ENCODE measurements around the gene LPCAT1.
"Not testable (repeated sequence)": the region's sequence is repeated elsewhere in the genome, so short reads cannot be mapped to it uniquely, and the experiment has no call there.

Gene LPCAT1

DNA sequence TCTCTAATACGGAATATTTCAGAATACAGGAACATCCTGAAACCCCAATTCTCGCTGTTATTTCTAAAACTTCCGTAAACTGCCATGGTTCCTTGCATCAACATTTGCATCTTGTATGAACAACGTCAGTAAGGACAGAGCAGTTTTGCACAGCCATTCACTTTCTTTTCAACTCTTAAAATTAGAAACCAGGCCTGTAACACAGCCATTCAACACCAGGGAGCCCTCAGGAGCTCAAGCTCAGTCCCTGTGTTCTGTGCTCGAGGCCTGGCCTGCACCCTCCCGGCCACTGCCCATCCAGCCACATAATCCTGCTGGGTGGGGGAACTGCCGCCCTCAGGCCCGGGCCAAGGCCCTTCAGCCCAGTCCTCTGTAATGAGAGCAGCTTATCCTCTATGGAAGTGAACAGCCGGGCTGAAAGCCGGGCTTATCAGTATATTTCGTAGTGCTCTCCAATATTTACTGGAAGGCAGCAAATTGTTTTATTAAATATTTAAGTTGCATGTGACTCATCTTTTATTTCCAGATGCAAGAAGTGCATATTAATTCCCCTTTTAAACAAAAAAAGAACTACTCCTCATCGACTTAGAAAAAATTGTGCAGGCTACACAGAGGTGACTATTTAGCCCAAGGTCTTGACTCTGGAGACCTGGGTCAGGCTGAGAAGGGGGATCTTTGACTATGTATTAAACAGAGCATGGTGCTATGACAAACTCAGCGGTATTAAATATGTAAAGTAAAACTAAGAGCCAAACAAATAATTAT lies 45.3 kb downstream of the LPCAT1 start:
- DNase-seq (ENCODE audit: low read depth), result no peak

DNA sequence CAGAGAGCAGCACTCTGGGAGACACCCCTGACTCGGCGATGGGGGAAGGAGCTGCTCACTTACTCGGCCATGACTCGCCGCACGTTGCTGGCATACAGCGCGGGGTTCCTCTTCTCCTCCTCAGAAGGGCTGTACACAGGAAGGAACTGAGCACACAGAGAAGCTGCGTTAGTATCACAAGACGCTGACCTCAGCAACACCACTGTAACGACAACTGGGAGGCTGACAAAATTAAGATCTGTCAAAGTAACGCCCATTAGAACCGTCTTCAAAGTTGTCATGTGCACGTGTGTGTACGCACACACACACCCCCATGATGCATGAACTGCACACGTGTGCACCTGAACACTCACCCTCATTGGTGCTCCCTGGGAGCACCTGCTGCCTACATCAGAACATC lies 46.4 kb downstream of the LPCAT1 start:
- DNase-seq (ENCODE audit: low read depth), result no peak

DNA sequence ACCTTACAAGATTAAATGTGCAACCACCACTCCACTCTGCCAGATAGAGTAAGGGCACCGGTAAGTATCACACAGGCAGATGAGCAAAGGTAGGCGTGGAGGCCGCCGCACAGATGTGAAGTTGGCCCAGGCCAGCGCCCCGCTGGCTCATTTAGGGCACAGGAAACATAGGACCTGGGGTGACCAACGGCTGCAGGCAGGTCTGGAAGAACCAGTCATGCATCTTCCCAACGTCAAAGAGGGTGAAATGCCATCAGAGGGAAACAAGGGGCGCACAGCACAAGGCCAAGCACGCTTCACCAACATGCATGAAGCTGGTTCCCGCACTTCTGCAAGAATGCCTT lies 46.8 kb downstream of the LPCAT1 start:
- DNase-seq (ENCODE audit: low read depth), result no peak

DNA sequence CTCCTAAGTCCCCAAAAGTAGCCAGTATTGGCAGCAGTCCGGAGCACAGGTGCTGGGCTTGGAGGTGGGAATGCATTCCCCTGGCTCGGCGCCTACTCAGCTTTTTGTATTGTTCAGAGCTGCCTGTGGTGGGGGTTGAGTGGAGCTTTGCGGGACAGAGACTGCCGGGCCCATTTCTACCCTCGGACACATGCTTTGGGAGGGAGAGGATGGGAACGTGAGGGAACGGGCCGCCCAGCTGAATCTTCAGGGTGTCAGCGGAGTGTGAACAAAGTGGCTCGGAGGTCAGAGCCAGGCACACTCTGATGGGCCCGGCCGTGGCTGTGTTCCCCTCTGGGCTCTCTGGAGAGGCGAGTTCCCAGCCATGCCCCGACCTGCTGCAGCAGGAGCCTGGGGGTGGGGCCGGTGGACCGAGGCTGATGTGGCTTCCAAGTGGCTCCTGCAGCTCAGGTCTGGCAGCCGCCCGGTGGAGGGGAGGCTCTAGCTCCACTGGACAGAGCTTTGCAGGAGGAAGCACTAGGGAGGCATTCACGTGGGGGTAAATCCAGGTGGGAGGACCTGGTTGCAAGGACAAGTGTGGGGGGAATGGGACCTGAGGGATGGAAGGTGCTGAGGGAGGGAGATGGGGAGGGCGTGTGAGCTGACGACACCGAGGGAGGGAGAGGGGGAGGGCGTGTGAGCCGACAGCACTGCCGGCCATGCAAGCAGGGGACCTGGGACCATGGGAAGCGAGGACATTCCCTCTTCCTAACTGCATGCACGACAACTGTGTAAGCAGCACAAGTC lies 47.4 kb downstream of the LPCAT1 start:
- DNase-seq (ENCODE audit: low read depth), result no peak

DNA sequence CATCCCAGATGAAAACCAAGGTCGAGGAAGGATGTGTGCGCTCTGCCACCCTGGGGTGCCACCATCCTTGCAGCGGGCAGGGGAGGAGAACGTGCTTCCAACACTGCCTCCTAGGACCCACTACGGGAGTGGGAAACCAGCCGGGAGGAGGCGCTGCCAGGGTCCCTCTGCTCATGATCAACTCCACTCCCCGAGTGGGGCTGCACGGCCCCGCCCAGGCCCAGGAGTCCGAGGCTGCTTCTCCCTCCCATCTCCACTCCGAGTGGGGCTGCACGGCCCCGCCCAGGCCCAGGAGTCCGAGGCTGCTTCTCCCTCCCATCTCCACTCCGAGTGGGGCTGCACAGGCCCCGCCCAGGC lies 48.2 kb downstream of the LPCAT1 start:
- not testable (repeated sequence) for DNase-seq (ENCODE audit: low read depth)

DNA sequence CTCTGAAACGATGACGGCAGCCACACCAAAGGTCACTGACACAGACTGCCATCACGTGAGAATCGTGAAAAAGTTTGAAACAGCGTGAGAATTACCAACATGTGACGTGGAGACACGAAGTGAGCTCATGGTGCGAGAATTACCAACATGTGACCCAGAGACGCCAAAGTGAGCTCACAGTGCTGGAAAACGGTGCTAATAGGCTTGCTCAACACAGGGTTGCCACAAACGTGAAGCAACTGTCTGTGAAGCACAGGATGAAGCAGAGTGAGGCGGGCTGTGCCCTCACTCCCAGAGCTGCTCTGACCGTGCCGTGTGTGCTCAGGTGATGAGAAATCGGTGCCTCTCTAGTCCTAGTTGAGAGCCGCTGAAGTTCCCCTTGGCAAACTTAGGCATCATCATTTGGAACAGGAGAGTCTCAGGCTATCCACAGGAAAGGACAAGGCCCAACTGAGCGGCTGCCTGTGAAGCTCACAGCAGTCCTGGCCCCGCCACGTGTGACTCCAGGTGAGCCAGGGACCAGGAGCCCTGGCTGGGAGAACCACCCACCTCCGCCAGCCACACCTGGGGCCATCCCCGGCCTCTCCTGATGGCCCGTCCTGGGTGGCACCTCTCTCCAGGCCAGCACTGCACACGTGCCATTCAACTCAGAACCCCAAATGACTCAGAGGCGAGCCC lies 48.8 kb downstream of the LPCAT1 start:
- no peak for DNase-seq (ENCODE audit: low read depth)

DNA sequence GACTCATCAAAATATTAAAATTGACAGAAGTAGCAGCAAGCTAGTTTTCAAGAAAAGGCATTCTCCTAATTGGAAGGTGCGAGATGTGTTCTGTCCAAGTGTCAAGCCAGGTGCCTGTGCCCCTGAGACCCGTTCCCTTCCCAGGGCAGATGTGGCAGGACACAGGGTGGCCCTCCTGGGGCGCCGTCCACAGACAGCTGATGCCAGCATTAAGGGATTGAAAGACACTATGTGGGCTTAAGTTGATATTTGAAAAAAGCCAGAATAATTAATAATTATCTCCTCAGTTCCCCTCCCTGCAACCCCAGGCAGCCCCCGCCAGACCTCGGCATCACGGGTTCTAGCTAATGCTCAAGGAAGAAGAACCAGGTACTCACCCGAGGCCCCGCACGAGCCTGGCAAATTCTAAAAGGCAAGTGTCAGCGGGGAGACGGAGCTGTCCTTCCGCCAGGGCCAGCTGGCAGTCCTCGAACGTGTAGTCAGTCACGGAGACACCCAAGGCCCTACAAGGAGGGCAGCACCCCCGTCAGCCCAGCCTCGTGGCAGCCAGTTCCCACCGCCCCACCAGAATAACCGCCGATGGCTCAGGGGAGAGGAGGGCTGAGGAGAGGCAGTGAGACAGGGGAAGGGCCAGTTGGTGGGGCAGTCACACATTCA lies 49.4 kb downstream of the LPCAT1 start:
- no peak for DNase-seq (ENCODE audit: low read depth)

DNA sequence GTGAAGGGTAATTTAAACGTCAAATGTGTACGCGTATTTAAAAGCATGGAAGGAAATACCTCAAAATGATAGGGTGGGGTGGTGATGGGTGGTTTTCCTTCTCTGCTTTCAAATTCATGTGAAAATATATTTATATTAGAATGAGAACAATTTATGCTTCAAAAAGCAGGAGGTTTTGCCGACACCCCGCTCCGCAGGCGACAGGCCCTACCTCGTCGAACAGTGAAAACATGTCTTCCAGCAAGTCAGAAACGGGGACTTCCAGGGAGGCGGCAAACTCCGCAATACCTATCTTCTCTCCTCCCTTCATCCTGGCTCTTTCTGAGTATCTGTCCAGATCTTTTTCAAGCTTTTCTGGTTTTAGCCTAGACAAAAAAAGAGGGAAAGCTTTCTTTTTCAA lies 50.0 kb downstream of the LPCAT1 start:
- DNase-seq (ENCODE audit: low read depth), result no peak

DNA sequence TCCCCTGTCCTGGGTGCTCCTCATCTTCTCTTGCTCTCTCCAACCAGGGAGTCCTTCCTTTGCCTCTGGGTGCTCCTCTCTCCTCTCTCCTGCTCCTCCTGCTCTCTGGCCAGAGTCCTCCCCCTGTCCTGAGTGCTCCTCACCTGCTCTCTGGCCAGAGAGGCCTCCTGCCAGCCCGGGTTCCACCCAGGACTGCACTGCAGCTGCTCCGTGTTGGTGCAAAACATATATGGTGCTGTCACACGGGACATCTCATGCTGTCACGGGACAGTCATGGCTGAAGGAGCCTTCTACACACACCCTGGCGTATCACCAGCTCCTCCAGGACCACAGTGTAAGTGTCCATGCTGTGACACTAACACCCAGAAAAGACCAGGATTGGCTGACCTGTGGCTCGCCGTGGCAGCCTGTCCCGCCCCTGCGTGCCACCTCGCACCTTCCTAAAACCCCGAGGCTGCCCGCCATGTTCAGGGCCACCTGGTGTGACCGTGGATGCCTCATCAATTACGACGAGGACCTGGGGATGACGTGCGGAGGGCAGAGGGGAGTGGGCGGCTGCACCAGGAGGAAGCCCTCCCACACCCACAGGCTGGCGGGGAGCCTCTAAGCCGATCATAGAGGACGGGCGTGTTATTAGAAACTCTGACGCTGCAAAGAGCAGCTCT lies 50.7 kb downstream of the LPCAT1 start:
- DNase-seq (ENCODE audit: low read depth), result no peak

DNA sequence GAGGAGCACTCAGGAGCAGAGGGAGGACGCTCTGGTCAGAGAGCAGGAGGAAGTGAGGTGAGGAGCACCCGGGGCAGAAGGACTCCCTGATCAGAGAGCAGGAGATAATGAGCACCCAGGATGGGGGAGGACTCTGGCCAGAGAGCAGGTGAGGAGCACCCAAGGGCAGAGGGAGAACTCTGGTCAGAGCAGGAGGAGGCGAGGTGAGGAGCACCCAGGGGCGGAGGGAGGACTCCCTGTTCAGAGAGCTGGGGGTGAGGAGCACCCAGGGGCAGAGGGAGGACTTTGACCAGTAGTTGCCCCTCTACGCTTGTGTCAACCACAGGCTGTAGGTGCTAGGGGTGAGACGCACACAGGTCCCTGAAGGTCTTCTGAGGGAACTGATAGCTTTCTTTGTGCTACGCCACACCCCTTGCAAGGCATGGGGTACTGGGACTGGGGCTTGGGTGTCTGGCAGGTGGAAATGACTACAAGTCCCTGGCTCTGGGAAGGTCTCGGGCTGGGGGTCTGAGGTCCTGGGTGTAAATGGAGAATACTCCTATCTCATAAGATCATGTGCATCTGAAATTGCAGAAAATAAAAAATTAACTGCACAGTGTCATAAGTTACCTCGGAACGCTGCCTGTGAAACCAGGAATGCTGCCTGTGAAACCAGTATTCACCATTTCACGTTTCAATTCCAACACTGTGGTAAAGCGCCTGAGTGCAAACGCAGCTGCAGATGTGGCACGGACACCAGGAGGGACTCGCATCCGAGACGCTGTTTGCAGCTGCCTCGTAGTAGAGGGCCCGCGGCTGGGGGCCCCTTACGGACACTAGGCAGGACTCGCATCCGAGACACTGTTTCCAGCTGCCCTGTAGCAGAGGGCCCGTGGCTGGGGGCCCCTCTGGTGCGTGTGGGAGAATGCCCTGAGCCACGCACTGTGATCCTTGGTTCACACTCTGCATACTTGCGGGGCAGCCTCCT lies 51.5 kb downstream of the LPCAT1 start:
- no peak for DNase-seq (ENCODE audit: low read depth)

DNA sequence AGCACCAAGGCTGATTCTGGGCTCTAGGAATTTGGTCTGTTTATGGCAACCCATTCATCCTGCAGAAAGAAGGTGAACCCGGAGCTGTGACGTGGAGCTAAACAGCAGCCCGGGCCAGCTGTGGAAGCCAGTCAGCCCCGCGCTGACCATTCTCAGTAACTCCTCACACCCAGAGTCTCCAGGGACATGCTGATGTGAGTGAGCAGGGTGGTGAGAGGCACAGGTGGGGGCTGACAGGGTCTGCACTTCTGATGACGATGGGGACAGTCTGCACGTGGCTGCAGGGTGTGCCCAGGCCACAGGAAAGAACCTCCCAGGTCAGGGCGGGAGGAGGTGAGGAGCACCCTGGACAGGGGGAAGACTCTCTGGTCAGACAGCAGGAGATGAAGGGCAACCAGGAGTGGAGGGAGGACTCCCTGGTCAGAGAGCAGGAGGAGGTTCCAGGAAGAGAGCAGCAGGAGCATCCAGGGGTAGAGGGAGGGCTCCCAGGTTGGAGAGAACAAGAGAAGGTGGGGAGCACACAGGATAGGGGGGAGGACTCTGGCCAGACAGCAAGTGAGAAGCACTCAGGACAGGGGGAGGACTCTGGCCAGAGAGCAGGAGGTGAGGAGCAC lies 52.4 kb downstream of the LPCAT1 start:
- DNase-seq (ENCODE audit: low read depth), result no peak

DNA sequence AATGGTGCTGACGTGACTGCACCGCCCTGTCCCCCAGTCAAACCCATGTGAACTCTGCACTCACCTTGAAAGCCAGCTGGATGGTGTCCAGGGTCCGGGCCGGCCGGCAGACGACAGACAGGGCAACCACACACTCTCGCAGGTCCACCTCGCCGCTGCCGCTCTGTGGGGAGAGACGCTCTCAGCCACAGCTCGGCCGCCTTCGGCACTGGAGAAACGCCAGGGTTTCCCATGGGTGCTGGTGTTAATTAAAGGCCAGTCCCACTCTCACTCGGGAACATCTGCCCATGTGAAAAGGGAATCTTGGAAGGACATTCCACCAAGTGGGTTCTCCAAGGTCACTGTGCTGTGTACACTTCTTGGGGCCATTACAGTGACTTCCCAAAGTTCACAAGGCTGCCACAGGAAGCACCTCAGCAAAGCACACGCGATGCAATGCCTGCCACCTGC lies 53.0 kb downstream of the LPCAT1 start:
- no peak for DNase-seq (ENCODE audit: low read depth)

DNA sequence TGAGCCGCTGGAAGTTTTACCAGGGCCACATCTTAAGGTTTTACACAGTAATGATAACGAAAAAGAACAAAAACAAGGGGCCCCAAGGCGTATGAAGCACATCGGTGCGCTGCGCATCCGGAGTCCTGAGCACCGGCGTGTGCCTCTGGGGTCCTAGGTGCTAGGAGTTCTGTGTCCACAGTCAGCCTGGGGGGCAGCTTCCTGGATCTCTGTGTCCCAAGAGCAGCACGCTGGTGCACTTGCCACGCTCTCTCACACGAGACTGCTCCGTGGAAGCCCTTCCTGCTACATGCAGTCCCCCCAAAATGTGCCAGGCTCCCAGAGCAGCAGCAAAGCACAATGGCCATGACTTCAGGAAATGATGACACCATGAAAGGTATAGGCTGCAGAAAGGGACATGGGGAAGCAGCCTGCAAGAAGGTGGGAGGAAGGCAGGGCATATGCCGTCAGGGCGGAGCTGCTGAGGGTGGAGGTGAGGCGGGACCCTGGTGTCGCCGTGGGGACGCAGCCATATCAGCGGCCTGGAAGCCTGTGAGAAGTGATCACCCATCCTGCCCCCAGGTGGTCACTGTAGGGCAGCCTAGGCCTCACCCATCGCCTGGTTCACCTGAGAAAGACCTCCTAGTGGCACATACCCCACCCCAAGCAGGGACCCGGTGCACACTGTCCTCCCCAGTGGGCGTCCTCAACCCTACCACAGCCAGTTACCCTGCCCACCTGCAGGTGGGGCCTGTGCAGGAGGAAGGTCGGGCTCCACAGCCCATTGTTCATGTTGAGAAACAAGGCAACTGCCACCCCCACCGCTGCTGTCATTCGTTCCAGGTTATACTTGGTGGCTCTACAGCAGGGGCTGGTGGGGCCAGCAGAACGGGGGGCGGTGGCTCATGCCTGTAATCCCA lies 54.9 kb downstream of the LPCAT1 start:
- no peak for DNase-seq (ENCODE audit: low read depth)

DNA sequence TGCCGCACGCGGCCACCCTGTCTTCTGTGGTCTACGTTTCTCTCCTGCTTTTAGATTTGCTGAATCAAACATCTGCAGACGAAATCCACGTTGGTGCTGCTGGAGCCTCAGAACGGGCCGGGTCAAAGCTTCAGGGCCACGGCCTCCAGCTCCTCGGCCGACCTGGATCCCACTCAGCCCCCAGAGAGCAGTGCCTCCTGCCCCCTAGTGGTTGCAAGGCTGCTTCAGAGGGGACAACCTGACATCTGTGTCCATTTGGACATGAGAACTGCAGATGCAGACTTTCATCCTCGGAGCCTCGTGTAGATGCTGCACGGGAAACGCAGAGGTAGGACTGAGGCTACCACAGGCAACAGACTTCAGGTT lies 55.5 kb downstream of the LPCAT1 start:
- peak; percentile 17 for DNase-seq (ENCODE audit: low read depth)

DNA sequence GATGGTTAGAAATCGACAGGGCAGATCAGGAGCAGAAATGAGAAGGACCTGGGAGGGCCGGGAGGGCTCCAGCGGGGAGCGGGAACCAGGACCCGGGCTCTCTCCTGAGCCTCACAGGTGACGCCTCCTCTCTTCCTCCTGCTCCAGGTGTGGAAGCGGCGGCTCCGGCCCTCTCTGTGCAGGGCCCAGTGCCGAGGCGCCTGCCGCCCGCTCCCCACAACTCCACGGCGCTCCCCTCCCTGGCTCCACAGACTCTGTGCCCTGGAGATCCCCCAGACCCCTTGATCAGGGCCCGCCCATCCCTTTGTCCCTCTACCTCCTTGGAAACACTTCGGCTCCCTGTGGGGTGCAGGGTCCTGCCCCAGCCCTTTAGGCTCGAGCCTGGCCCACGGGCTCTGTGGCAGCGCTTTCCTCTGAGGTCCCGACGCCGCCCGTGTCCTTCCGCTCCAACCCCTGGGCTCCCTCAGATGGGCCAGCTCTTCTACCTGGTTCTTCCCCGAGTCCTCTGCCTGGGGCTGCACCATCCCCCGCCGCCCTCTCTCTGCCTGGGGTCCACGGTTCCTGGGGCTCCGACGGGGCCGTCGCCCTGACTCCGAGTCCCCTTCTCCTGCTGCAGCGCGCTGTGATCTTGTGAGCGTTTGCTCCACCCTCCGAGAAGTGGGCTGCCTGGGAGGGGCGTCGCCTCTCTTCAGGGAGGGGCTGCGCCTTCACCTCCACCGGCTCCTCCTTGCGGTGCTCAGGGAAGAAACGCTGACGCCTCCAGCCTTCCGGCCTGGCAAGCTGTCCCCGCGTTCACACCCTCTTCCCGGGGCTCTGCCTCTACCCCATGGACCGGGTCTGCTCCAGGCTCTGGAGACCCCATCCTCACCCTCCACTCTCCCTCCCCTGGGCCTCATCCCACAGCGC lies 56.2 kb downstream of the LPCAT1 start:
- no peak for DNase-seq (ENCODE audit: low read depth)

DNA sequence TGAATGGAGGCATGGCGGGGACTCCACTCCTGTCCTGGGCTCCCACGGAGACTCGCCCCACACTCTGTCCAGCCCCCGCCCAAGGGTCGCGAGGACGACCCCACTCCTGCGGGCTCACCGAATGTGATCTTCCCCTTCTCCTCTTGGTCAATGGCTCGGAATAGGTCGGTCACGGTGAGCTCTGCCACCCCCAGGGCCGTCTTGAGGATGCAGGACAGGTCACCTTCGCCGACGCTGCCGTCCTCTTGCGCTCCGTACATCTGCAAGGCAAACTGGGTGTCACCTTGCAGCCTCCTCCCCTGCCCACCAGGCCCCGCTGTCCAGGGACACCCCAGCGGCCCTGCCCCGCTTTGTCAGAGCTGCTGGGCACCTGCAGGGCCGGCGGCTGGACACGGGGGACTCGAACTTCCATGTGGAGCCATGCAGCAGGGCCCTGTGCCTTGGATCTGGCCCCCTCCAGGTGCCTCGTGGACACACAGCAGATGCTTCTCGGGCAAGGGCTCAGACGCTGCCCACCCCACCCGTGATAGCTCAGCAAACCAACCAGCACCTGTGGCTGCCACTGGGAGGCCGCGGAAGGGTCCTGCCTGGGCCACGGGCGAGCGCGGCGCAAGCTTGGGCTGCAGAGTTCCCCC lies 57.0 kb downstream of the LPCAT1 start:
- DNase-seq (ENCODE audit: low read depth), result no peak

DNA sequence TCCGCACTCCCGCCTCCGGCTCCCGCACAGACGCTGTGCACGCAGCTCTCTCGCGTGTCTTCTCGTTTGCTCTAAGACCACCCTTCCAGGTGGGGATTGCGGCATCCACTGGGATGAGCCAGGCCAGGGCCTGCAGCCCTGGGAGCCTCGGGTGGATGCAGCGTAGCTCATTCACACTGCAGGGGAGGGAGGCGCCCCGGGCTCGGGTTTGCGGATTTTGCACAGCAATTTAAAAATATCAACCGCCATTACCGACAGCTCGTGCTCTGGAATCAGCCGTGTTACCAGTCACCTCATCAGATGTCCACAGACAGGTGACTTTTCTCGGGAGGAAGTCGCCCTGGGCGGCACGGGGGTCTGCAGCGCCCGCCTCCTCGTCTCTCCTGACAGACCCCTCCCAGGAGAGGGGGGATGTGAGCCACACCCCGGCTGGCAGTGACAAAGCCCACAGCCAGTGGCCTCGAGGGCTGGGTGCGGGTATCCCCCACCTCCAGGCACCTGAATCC lies 57.7 kb downstream of the LPCAT1 start:
- DNase-seq (ENCODE audit: low read depth), result no peak

DNA sequence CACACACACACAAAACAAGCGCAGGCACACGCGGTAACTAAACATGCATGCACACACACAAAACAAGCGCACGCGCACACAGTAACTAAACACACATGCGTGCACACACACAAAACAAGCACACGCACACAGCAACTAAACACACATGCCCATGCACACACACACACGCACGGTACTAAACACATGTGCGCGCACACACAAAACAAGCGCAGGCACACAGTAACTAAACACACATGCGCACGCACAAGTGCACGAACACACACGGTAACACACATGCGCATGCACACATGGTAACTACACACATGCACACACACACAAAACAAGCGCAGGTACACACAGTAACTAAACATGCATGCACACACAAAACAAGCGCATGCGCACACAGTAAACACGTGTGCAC lies 58.6 kb downstream of the LPCAT1 start:
- no peak for DNase-seq (ENCODE audit: low read depth)

All from activated T-cell treated with anti-CD3 and anti-CD28 coated beads for 1 hour (primary cell).